Activated T-cell treated with anti-CD3 and anti-CD28 coated beads, Interleukin-2, amount 50 U/mL, for 48 hours (primary cell): ENCODE results near the gene MMP2.

ENCODE experiments used
- DNase-seq, 2 experiments: peaks; one replicate each; pipeline ENCODE4 v3.0.0-alpha.2; 2020

The MMP2 gene

DNA sequence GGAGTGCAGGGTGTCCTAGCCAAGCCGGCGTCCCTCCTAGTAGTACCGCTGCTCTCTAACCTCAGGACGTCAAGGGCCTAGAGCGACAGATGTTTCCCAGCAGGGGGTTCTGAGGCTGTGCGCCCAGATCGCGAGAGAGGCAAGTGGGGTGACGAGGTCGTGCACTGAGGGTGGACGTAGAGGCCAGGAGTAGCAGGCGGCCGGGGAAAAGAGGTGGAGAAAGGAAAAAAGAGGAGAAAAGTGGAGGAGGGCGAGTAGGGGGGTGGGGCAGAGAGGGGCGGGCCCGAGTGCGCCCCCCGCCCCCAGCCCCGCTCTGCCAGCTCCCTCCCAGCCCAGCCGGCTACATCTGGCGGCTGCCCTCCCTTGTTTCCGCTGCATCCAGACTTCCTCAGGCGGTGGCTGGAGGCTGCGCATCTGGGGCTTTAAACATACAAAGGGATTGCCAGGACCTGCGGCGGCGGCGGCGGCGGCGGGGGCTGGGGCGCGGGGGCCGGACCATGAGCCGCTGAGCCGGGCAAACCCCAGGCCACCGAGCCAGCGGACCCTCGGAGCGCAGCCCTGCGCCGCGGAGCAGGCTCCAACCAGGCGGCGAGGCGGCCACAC lies at the start of gene MMP2:
Gene MMP2 (plus strand): TSS at position 372 of the 603 bp plus-strand sequence. CDS start 282 bp downstream, outside the sequence.
- DNase-seq: no peak

DNA sequence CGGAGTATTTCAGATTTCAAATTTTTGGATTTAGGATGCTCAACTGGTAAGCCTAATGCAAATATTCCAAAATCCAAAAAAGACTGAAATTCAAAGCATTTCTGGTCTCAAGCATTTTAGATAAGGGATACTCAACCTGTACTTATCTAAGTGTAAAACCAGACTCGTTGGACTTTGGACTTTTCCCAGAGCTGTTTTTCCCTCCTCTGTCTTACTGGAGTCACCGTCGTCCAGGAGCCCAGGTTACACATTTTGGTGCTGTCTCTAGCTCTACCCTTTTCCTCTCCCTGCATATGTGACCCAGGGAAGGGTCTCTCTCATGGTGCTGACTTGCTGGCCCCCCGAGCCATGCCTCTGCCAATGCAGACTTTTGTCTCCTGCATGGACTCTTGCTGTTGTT lies 46.0 kb upstream of the MMP2 start:
- no peak for DNase-seq

DNA sequence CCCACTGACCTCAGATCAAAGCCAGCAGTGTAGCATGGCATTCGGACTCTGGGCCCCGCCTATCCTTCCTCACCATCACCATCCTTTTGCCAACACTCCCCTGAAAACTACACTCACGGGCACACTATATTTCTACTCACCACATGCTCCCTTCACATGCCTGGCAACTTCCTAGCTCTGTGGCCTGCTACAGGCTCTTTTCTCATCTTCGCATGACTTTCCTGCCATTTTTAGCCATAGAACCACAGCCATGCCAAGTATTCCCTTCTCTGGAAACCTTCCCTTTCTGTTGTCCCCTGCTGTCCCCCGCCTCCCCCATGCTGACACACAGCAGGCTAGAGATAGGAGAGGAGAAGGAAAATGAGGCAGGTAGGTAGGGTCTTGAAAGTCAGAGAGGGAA lies 45.5 kb upstream of the MMP2 start:
- no peak for DNase-seq

DNA sequence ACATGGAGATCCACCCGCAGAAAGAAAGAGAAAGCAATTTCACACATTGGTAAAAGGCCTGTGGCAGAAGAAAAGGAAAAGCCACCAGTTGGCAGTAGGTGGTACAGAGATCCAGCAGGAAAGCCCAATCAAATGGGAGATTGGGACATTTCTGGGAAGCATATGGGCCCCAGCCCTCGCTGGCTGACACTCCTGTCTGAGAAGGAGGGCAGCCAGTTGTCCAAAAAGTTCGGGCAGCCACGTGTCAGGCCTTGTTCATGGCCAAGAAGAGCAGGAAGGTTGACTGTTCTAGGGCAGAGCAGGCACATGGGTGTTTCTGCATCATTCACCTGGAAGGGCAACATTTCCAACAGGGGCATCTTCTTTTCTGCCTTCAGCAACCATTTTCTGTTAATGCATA lies 45.0 kb upstream of the MMP2 start:
- no peak for DNase-seq

DNA sequence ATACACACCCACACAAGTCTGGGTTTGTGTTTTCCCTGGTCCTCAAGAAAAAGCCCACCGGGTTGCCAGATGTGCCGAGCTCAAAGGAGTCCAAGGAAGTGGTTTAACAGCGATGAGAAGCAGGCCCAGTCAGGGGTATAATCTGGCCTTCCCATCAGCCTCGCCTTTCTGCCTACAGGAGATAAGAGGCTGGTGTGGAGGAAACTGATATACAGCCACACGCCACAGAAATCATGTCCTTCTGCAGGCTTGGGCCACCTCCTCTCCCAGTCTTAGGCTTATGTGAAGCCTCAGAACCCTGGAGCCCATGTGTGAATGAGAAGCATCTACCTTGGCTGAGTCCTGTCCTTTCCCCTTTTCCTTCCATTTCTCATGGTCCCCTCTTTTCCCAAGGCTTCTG lies 43.6 kb upstream of the MMP2 start:
- no peak for DNase-seq

DNA sequence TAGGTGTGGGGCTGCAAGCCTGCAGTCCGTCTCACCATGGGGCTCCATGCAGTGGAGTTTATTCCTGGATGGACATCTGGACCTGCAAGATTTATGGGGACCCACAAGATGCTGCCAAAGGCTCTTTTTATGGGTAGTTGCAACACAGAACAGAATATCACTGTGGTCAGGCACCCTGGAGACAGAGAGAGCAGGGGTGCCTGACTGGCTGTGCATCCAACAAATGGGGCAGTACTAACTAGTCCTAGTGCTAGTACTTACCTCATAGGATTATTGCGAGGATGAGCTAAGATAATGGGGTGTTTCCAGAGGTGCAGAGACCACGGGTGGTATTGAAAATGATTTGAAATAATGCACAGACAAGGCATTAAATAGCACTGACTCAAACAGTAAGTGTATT lies 42.4 kb upstream of the MMP2 start:
- no peak for DNase-seq

DNA sequence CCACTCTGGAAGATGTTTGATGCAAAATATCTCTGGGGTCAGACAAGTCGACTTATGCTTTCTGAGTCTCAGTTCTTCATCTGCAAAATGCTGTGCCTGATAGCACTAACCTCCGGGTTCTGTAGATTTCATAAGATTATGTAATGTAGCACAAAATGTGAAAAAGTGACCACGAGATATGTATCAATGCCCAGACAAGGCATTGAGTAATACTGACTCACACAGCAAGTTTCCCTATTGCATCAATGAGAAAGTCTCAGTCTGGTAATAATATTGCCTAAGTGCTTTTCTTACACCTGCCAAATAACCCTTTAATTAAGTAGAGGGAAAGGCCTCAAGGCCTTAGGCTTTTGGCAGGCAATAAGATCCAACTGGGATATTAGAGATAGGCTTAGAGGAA lies 41.4 kb upstream of the MMP2 start:
- DNase-seq: no peak

DNA sequence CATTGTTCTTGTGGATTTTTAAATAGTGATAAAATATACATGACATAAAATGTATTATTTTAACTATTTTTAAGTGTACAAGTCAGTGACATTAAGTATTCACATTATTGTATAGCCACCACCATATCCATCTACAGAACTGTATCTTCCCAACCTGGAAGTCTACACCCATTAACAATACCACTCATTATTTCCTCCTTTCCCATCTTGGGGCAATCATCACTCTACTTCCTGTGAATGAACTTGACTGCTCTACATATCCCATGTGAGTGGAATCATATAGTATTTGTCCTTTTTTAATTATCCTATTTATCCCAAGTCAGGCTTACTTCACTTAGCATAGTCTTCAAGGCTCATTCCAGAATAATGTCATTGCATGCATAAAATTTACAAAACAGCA lies 40.7 kb upstream of the MMP2 start:
- DNase-seq: no peak

DNA sequence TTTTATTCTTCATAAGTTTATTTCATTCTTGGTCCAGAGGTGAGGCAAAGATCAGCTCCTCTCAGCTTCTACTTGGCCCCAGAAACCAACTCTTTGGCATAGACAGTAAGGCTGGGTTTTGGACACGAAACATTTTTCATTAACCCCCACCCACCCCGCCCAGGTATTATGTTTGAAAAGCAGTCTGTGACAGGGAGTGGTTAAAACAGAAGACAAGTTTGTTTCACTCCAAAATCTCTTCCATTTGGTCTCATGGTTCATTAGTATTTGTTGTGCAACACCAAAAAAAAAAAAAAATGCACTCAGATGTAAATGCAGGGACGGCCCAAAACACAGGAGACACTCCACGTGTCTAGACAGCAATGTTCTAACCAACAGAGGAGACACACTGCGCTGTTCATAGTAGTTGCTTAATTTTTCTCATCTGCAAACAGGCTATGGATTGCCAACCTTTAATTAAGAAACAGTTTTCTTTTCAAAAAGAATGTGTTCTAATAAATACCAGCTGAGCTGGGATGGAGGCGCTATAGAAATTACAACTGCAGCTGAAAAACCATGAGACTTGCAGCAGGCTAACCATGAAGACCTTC lies 39.8 kb upstream of the MMP2 start:
- no peak for DNase-seq

DNA sequence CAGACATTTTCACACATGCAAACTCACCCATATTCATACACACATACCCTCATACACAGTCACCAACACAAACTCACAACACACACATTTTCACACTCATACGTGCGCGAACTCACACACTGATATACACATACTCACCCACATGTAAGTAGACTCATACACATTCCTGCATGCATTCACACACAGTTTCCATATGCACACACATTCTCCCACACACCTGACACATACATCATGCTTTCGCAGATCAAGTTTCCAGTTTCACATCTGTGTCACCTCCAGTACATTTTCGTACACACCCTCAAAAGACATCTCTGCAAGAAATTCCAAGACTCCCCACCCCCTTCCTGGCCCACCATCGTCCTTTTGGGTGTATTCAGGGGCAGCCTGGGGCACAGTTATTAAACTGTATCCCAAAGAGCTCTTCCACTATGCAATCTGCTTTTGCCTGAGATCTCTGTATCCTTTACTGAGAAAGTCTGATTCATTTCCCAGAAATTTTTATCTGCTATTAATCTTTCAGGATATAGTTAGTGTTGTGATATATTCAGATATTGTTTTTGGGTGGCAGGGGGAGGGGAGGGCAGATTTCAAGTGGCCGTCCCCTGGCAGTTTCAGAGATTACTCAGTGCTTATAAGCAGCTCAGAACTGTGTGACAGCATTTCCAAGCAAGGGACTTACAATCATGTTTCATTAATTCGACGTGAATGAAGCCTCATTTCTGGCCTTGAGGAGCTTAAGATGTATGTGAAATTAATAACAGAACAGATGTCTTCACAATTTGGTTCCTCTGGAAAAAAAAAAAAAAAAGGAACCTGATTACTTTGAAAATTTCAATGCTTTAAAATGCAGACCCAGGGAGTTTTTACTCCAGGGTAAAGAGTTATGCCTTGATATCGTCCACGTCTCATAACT lies 35.3 kb upstream of the MMP2 start:
- no peak for DNase-seq

DNA sequence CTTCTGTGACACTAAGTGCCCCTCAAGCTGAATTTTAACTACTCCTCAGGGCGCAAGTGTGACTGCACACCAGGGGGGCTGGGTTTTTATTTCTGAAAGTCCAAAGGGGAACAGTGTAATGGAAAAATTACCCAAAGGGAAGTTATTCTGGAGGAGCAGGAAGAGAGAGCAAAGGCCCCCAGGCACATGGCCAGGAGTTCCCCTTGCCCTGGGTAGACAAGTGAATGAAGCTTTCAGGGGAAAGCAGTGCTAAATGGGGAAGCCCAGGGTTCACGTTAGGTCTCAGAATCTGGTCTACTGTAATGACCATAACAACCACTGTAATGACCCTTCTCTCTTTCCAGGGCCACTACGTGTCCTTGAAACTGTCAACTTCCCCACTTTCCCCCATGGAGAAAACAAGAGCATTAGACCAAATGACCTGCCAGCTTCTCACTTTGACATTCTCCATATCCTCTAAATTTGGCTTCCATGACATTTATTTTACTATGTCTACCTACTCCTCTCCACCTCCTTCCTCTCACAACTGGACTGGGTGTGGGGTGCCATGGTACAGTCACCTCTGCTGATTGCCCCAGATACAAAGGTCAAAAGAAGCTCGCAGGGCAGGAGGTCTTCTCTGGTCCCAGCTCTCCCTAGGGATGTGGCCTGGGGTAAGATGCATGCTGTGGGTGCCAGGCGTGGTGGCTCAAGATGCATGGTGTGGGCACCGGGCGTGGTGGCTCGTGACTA lies 34.1 kb upstream of the MMP2 start:
- no peak for DNase-seq

DNA sequence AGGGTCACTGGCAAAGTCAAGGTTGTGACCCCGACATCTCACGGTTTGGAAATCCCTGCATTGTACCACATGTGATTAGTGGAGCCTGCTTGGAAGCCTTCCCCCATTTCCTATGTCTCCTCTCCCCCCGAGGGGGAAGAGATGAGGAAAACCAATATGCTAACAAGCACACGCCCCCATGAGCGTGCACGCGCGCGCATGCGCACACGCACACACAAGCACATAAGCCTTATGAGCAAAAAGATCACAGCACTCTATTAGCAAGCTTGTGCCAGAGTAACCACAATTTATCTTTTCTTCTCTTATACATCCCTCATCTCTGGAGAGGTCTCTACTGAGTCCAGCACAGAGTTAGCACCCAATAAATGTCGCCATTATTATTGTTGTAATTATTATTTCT lies 31.8 kb upstream of the MMP2 start:
- DNase-seq: no peak

DNA sequence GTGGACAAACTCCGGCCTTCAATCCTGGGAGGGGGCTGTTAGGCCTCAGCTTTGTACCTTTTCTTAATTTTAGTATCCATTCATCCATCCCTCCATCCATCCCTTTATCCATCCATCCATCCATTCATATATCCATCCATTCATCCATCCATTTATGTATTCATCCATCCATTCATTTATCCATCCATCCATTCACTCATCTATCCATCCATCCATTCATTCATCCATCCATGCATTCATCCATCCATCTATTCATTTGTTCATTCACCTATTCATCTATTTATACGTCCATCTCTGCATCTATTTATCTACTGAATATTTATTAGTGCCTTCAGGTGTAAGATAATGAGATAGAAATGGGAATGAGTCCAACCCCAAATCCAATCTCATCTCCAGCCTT lies 26.0 kb upstream of the MMP2 start:
- DNase-seq: no peak

DNA sequence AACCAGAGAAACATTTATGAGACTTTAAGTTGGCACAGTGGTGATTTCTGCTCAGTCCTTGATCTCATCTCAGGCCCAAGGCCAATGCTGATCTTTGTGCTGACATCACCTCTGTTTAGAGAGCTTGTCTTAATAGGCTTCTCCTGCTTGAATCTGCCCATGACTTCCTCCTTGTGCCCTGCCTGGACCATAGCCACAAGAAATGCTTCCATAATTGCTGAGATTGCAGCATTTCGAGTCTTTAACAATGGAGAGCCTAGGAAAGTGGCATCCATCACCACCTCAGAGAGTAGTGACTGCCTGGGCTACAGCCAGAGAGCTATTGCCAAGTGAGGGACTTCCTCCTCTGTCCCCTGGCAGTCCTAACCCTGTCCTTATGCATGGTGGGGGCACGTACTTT lies 25.1 kb upstream of the MMP2 start:
- DNase-seq: no peak

DNA sequence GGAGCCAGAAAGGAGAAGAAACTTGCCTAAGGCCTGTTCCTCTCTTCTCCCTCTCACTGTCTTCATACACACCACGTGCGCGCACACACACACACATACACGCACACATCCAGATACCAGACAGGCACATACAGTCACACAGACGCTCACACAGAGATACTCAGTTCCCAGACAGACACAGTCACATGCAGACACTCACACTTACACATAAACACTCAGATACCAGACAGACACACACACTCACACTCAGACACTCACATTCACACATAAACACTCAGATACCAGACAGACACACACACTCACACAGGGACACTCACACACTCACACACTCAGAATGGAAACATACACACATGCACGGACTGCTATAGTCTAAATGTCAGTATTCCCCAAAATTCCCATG lies 24.1 kb upstream of the MMP2 start:
- no peak for DNase-seq

DNA sequence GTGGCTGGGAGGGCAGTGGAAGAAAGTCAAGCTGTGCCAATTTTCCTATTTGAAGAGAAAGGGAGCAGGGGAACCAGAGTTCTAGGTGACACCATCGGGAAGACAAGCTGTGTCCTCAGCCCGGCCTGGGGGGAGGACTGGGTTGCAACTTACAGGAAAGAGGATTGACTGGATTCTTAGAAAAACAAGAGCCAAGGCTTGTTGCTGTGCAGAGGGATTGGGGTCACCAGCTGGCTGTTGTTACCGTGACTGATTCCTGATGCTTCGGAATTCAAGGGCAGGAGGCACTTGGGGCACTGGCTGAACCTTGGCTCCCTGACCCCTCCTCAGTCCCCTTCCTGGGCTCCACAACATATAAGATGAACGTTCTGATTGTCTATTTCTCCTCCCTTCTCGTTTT lies 16.8 kb upstream of the MMP2 start:
- DNase-seq: no peak

DNA sequence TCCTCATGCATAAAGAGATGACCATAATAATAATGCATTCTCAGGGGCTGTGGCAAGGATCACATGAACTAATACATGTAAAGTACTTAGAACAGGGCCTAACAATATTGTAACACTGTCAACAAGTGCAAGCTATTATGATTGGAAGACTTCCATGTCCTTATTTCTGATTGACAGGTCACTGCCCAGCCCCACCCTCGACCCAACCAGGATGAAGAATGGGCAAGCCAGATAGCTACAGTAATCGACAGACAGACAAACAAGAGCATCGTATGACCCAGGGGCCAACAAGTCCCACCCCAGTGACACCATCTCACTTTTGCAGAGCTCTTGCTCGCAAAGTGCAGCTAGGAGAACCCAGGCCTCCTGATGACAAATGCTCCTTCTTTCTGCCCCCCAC lies 14.6 kb upstream of the MMP2 start:
- DNase-seq: no peak

DNA sequence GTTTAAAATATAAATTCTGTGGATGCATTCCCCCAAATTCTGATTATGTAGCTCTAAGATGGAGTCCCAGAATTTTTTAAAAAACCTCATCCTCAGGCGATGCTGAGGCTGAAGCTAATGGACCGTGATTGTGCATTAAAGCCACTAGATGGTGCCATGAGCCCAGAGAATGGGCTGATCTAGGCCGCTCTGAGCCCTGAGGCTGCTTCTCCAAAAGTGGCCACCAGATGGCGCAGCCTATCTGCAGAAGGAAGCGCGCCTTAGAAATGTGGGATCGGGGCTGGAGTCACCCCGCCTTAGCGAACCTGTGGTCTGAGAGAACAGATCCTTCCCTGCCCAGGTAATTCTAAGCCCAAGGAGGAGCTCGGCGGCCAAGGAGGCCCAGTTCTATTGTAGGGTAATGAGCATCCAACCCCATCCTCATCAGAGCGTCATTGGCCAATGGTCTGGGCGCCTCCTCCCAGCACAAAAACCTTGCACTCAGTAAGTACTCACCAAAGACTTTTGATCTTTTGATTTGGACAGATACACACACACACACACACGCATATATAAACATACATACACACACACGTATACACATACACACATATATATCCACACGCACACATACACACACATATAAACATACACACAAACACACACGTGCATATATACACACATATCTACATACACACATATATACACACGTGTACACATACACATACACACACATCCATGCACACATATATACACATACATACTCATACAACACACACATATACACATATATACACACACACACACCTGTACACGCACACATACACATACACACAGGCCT lies 13.7 kb upstream of the MMP2 start:
- DNase-seq: peak; percentile 88 to 89

DNA sequence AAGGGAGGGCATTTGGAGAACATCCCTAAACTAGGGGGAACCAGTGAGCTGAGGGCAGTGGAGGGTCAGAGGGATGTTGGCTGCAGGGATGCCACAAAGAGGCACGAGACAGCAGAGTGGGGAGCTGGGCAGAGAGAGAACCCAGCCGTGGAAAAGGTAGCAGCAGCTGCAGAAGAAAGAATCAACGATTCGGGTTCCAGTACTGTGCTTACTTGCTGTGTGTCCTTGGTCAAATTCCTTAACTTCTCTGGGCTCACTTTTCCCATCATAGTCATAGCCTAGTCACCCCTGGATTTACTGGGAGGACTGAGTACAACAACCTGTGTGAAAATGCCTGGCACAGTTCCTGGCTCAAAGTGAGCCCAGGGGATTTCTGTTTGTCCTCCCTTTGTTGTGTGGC lies 12.8 kb upstream of the MMP2 start:
- DNase-seq: no peak

DNA sequence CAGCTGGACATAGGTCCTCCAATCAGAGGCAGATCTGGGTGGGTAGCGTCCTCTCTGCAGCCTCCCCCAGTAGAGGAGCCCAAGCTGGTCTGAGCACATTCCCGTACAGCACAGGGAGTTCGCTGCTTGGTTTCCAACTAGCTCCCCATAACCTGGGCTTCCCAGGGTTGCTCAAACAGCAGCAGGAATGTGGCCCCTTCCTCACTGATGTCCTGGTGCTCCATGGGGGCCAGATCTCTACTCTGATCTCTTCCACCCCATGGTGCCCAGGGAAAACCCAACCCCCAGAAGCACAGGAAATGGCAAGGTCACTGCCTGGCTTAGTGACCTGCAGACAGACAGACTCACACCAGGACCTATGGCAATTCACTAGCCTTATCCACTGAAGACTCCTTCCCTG lies 11.1 kb upstream of the MMP2 start:
- no peak for DNase-seq

DNA sequence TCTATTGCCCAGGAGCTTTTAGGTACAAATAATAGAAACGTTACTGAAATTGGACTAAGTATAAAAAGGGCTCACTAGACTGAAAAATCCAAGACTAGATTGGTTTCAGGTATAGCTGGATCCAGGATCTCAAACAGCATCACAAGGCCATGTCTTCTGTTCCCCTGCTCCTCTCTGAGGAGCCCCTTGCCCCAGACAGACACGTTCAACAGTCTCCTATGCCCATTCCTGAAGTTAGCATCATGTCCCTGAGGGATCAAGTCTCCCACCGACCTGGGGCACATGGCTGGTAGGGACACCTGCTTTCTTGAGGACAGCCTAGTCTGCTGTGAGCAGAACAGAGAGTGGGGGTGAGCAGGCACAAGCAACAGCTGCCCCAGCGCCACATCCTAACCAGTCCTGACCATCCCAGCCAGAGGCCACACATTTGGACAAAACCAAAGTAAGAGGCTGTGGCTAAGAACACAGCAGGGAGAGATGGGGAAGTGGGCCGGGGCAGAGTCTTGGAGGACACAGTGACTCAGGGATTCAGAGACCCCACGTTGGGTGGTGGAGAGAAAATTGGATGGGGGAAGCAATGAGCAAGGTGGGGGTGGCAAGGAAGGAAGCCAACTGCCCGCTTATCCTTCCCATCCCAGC lies 10.5 kb upstream of the MMP2 start:
- DNase-seq: no peak
